ENCODE data around the gene KCNA5.

Gene KCNA5

GRCh38 chr12:5030066-5030465 lies 13.6 kb upstream of the KCNA5 start:
- no peak for DNase-seq

- no peak for DNase-seq
Measured at GRCh38 chr12:5031242-5031641, 12.4 kb upstream of the KCNA5 start.

GRCh38 chr12:5031958-5032357 lies 11.7 kb upstream of the KCNA5 start:
- DNase-seq = no peak

- DNase-seq = no peak
Measured at GRCh38 chr12:5032821-5033220, 10.9 kb upstream of the KCNA5 start.

GRCh38 chr12:5033883-5034282 lies 9.8 kb upstream of the KCNA5 start:
- no peak for DNase-seq

GRCh38 chr12:5034603-5035002 lies 9.1 kb upstream of the KCNA5 start:
- DNase-seq = no peak

GRCh38 chr12:5035618-5036017 lies 8.1 kb upstream of the KCNA5 start:
- no peak for DNase-seq

- DNase-seq = no peak
Measured at GRCh38 chr12:5036031-5036430, 7.6 kb upstream of the KCNA5 start.

- no peak for DNase-seq
Measured at GRCh38 chr12:5037795-5038357, 5.8 kb upstream of the KCNA5 start.

GRCh38 chr12:5038781-5039311 lies 4.8 kb upstream of the KCNA5 start:
- DNase-seq = no peak

- no peak for DNase-seq
Measured at GRCh38 chr12:5039815-5040214, 3.9 kb upstream of the KCNA5 start.

- no peak for DNase-seq
Measured at GRCh38 chr12:5040368-5040767, 3.3 kb upstream of the KCNA5 start.

- no peak for DNase-seq
Measured at GRCh38 chr12:5044420-5045295, 979 bp downstream of the KCNA5 start.

GRCh38 chr12:5047094-5047493 lies 3.4 kb downstream of the KCNA5 start:
- no peak for DNase-seq

- DNase-seq = no peak
Measured at GRCh38 chr12:5047729-5048128, 4.0 kb downstream of the KCNA5 start.

- DNase-seq = no peak
Measured at GRCh38 chr12:5050542-5050941, 6.9 kb downstream of the KCNA5 start.

- DNase-seq = no peak
Measured at GRCh38 chr12:5051334-5051733, 7.7 kb downstream of the KCNA5 start.

- DNase-seq = no peak
Measured at GRCh38 chr12:5051913-5052312, 8.2 kb downstream of the KCNA5 start.

- no peak for DNase-seq
Measured at GRCh38 chr12:5052348-5052747, 8.7 kb downstream of the KCNA5 start.

- DNase-seq = no peak
Measured at GRCh38 chr12:5059358-5059757, 15.7 kb downstream of the KCNA5 start.

GRCh38 chr12:5060958-5061357 lies 17.3 kb downstream of the KCNA5 start:
- DNase-seq = no peak

GRCh38 chr12:5063149-5063548 lies 19.5 kb downstream of the KCNA5 start:
- DNase-seq = no peak

GRCh38 chr12:5064913-5065490 lies 21.3 kb downstream of the KCNA5 start:
- no peak for DNase-seq

GRCh38 chr12:5066251-5066650 lies 22.6 kb downstream of the KCNA5 start:
- no peak for DNase-seq
